ENCODE measurements around the gene CABCOCO1. TPM values are rescaled to one million over a fixed set of nuclear protein-coding genes. Genes with fewer than 3 reads are reported as not detected.
"Not testable (repeated sequence)": the region's sequence is repeated elsewhere in the genome, so short reads cannot be mapped to it uniquely, and the experiment has no call there.

CABCOCO1 gene
- total RNA-seq, 2 experiments from 2014 or later = not detected

DNA sequence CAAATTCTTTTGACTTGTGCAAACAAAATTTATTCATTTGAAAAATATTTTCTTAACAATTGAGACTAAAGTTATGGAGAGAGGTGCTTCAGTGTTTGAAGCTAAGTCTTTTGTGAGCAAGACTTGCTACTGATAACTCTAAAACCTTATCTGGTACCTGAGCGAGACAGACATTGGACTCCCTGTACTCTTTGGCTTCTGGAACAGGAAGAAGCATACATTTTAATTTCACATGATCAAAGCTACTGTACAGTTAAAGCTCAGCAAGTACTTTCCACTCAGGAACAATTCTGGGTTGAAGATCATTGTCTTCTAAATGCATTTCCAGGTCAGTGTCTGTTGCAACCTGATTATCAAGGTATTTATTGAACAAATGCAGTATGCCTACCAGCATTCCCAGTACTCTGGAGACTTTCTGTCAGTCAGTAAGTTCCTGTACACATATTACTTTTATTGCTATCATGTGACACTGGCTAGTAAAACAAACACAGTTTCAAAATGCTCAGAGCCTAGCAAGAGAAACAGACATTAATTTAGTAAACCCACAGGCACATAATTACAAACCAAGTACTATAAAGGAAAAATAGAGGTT is 42.4 kb downstream of the CABCOCO1 start:
- ATAC-seq (no peak), DNase-seq (no peak)
- Mint-ChIP-seq H3K27ac (no peak overlapping the region), H3K27me3 (peaks cover 3% of the 10 kb centered on the region), H3K36me3 (no peaks in the 10 kb centered on the region), H3K4me3 (no peak overlapping the region), H3K9me3 (ENCODE audit: low read depth) (no peaks in the 10 kb centered on the region), H3K4me1 (no peaks in the 10 kb centered on the region)
- CTCF ChIA-PET = interaction anchor here (1.3 kb wide), 1 partner anchor 81 kb away, joined by 3 read pairs; no protein-coding TSS in a partner anchor

GRCh38 chr10:61708846-61709245 is 46.1 kb downstream of the CABCOCO1 start:
- ATAC-seq (no peak), DNase-seq (no peak)

DNA sequence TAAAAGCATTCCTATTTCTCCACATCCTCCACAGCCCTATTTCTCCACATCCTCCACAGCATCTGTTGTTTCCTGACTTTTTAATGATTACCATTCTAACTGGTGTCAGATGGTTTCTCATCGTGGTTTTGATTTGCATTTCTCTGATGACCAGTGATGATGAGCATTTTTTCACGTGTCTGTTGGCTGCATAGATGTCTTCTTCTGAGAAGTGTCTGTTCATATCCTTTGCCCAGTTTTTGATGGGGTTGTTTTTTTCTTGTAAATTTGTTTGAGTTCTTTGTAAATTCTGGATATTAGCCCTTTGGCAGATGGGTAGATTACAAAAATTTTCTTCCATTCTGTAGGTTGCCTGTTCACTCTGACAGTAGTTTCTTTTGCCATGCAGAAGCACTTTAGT is 49.4 kb downstream of the CABCOCO1 start:
- DNase-seq; H3K4me3 Mint-ChIP-seq; ATAC-seq; CTCF ChIA-PET; H3K9me3 Mint-ChIP-seq (ENCODE audit: low read depth); H3K36me3 Mint-ChIP-seq; H3K4me1 Mint-ChIP-seq; H3K27ac Mint-ChIP-seq: not testable (repeated sequence)
- H3K27me3 Mint-ChIP-seq = peaks cover 29% of the 10 kb centered on the region

More at GRCh38 chr10:61708846-61709245, 46.1 kb downstream of the CABCOCO1 start:
- Mint-ChIP-seq H3K9me3 (ENCODE audit: low read depth) (no peaks in the 10 kb centered on the region), H3K36me3 (no peaks in the 10 kb centered on the region), H3K4me3 (no peak overlapping the region), H3K27ac (no peak overlapping the region), H3K27me3 (peaks cover 16% of the 10 kb centered on the region), H3K4me1 (no peaks in the 10 kb centered on the region)
- CTCF ChIA-PET = no interaction called here

GRCh38 chr10:61719475-61719874 is 56.7 kb downstream of the CABCOCO1 start:
- peaks cover 15% of the 10 kb centered on the region for H3K27me3 Mint-ChIP-seq
- H3K4me3 Mint-ChIP-seq; H3K4me1 Mint-ChIP-seq; ATAC-seq; H3K27ac Mint-ChIP-seq; DNase-seq; H3K9me3 Mint-ChIP-seq (ENCODE audit: low read depth); H3K36me3 Mint-ChIP-seq; CTCF ChIA-PET: not testable (repeated sequence)

- ATAC-seq = no peak
- CTCF ChIA-PET = no interaction called here
- Mint-ChIP-seq H3K27me3 (peaks cover 12% of the 10 kb centered on the region), H3K4me3 (no peak overlapping the region), H3K27ac (no peak overlapping the region), H3K9me3 (ENCODE audit: low read depth) (no peaks in the 10 kb centered on the region), H3K4me1 (no peaks in the 10 kb centered on the region), H3K36me3 (no peaks in the 10 kb centered on the region)
- DNase-seq = no peak
Measured at GRCh38 chr10:61719906-61720305, 57.2 kb downstream of the CABCOCO1 start.

- peaks cover 7% of the 10 kb centered on the region for H3K27me3 Mint-ChIP-seq
- ATAC-seq (no peak), DNase-seq (no peak)
- CTCF ChIA-PET = no interaction called here
- H3K4me1 Mint-ChIP-seq = no peaks in the 10 kb centered on the region
- no peaks in the 10 kb centered on the region for H3K9me3 Mint-ChIP-seq (ENCODE audit: low read depth)
- no peak overlapping the region for H3K27ac Mint-ChIP-seq
- no peak overlapping the region for H3K4me3 Mint-ChIP-seq
- no peaks in the 10 kb centered on the region for H3K36me3 Mint-ChIP-seq
Measured at GRCh38 chr10:61721431-61721830, 58.7 kb downstream of the CABCOCO1 start.

DNA sequence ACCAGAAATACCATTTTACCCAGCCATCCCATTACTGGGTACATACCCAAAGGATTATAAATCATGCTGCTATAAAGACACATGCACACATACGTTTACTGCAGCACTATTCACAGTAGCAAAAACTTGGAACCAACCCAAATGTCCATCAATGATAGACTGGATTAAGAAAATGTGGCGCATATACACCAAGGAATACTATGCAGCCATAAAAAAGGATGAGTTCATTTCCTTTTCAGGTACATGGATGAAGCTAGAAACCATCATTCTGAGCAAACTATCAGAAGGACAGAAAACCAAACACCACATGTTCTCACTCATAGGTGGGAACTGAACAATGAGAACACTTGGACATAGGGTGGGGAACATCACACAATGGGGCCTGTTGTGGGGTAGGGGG is 62.5 kb downstream of the CABCOCO1 start:
- CTCF ChIA-PET; H3K4me3 Mint-ChIP-seq; H3K4me1 Mint-ChIP-seq; H3K36me3 Mint-ChIP-seq; H3K27ac Mint-ChIP-seq; ATAC-seq; DNase-seq; H3K9me3 Mint-ChIP-seq (ENCODE audit: low read depth): not testable (repeated sequence)
- peaks cover 17% of the 10 kb centered on the region for H3K27me3 Mint-ChIP-seq

- no peak overlapping the region for H3K4me3 Mint-ChIP-seq
- CTCF ChIA-PET = no interaction called here
- peaks cover 41% of the 10 kb centered on the region for H3K27me3 Mint-ChIP-seq
- no peak overlapping the region for H3K27ac Mint-ChIP-seq
- ATAC-seq = no peak
- no peaks in the 10 kb centered on the region for H3K9me3 Mint-ChIP-seq (ENCODE audit: low read depth)
- DNase-seq = no peak
- H3K4me1 Mint-ChIP-seq = no peaks in the 10 kb centered on the region
- no peaks in the 10 kb centered on the region for H3K36me3 Mint-ChIP-seq
Measured at GRCh38 chr10:61729596-61729995, 66.9 kb downstream of the CABCOCO1 start.

- H3K4me1 Mint-ChIP-seq = no peaks in the 10 kb centered on the region
- H3K36me3 Mint-ChIP-seq = no peaks in the 10 kb centered on the region
- H3K27ac Mint-ChIP-seq = no peak overlapping the region
- H3K27me3 Mint-ChIP-seq = peaks cover 52% of the 10 kb centered on the region
- H3K9me3 Mint-ChIP-seq (ENCODE audit: low read depth) = no peaks in the 10 kb centered on the region
- CTCF ChIA-PET = no interaction called here
- H3K4me3 Mint-ChIP-seq = no peak overlapping the region
- ATAC-seq (no peak), DNase-seq (no peak)
Measured at GRCh38 chr10:61730671-61731070, 67.9 kb downstream of the CABCOCO1 start.

DNA sequence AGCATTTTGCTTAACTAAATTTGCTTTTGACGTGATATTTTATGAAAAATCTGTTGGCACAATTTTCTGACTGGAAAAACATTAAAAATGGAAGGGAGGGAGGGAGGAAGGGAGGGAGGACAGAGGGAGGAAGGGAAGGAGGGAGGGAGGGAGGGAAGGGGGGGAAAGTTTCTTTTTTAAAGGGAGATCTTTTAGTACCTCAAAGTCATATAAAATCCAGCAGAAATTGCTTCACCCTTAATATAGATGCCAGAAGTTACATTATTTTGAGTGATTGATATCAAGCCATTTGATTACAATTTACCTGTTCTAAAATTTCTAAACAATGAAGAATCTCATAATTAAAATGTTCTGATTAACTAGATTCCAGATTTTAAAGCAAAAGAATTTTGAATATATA is 68.9 kb downstream of the CABCOCO1 start:
- no peak for ATAC-seq
- no peak overlapping the region for H3K27ac Mint-ChIP-seq
- H3K4me1 Mint-ChIP-seq = no peaks in the 10 kb centered on the region
- no peaks in the 10 kb centered on the region for H3K36me3 Mint-ChIP-seq
- H3K9me3 Mint-ChIP-seq (ENCODE audit: low read depth) = no peaks in the 10 kb centered on the region
- CTCF ChIA-PET = interaction anchor here (1.2 to 1.6 kb wide), 2 partner anchors 16 to 103 kb away, joined by 3 read pairs; no protein-coding TSS in a partner anchor
- no peak for DNase-seq
- no peak overlapping the region for H3K4me3 Mint-ChIP-seq
- peaks cover 61% of the 10 kb centered on the region for H3K27me3 Mint-ChIP-seq

- H3K27me3 Mint-ChIP-seq = peaks cover 71% of the 10 kb centered on the region
- no peak overlapping the region for H3K27ac Mint-ChIP-seq
- H3K9me3 Mint-ChIP-seq (ENCODE audit: low read depth) = peaks cover 2% of the 10 kb centered on the region
- peaks cover 3% of the 10 kb centered on the region for H3K4me1 Mint-ChIP-seq
- H3K36me3 Mint-ChIP-seq = peaks cover 3% of the 10 kb centered on the region
- CTCF ChIA-PET = interaction anchor here (1.0 to 2.8 kb wide), 5 partner anchors 14 to 592 kb away, joined by 3 to 13 read pairs (median 3); no protein-coding TSS in a partner anchor
- no peak overlapping the region for H3K4me3 Mint-ChIP-seq
- DNase-seq = no peak
- ATAC-seq = no peak
Measured at GRCh38 chr10:61732629-61733278, 70.0 kb downstream of the CABCOCO1 start.

DNA sequence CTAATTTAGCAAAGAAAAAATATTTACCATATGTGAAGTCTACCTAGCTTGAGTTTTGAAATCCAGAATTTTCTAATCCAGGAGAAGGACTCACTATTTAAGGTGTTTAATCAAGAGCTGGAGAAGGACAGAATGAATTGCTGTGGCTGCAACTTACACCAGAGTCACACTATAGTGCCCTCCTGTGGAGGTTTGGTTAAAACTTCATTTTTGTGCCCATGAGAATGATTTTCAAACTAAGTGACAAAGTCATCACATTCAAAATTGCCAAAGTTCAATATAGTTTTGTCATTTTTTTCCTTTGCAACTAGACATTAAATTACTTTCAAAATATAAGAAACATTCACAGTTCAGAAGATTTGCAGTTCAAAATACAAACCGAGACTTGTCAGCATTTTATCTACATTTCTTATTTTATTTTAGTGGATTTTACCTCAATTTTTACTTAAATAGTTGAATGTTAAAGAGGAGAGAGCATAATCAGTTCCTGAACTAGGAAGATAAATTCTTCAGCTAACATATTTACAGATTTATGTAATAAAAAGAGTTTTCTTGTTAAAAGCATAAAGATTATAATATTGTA is 70.7 kb downstream of the CABCOCO1 start:
- H3K4me3 Mint-ChIP-seq = no peak overlapping the region
- peaks cover 69% of the 10 kb centered on the region for H3K27me3 Mint-ChIP-seq
- peaks cover 2% of the 10 kb centered on the region for H3K9me3 Mint-ChIP-seq (ENCODE audit: low read depth)
- no peak for DNase-seq
- no peak for ATAC-seq
- peaks cover 3% of the 10 kb centered on the region for H3K36me3 Mint-ChIP-seq
- peaks cover 3% of the 10 kb centered on the region for H3K4me1 Mint-ChIP-seq
- no peak overlapping the region for H3K27ac Mint-ChIP-seq
- CTCF ChIA-PET = interaction anchor here (1.0 to 2.8 kb wide), 4 partner anchors 14 to 592 kb away, joined by 3 to 13 read pairs (median 4); no protein-coding TSS in a partner anchor

- Mint-ChIP-seq H3K27me3 (peaks cover 58% of the 10 kb centered on the region), H3K27ac (no peak overlapping the region), H3K9me3 (ENCODE audit: low read depth) (peaks cover 2% of the 10 kb centered on the region), H3K36me3 (peaks cover 3% of the 10 kb centered on the region), H3K4me3 (no peak overlapping the region), H3K4me1 (peaks cover 3% of the 10 kb centered on the region)
- CTCF ChIA-PET = interaction anchor here (1.0 kb wide), 1 partner anchor 15 kb away, joined by 3 read pairs; no protein-coding TSS in a partner anchor
- ATAC-seq = no peak
- DNase-seq = no peak
Measured at GRCh38 chr10:61735882-61736281, 73.2 kb downstream of the CABCOCO1 start.

DNA sequence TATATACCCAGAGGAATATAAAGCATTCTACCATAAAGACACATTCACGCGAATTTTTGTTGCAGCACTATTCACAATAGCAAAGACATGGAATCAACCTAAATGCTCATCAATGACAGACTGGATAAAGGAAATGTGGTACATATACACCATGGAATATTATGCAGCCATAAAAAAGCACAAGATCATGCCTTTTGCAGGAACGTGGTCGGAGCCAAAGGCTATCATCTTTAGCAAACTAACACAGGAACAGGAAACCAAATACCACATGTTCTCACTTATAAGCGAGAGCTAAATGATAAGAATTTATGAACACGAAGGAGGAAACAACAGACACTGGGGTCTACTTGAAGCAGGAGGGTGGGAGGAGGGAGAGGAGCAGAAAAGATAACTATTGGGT is 74.7 kb downstream of the CABCOCO1 start:
- H3K4me1 Mint-ChIP-seq; ATAC-seq; H3K4me3 Mint-ChIP-seq; DNase-seq; H3K27ac Mint-ChIP-seq; H3K9me3 Mint-ChIP-seq (ENCODE audit: low read depth); H3K36me3 Mint-ChIP-seq: not testable (repeated sequence)
- CTCF ChIA-PET = interaction anchor here (0.8 kb wide), 1 partner anchor 13 kb away, joined by 8 read pairs; no protein-coding TSS in a partner anchor
- H3K27me3 Mint-ChIP-seq = peaks cover 51% of the 10 kb centered on the region

Measured in activated CD8-positive, alpha-beta memory T cell treated with anti-CD3 and anti-CD28 coated beads, Interleukin-2, amount 10 ng/mL, durations not matched to agents 7 days and 5 days (primary cell).